T1000 (cell line): ENCODE results near the gene GYPC.

Source experiments
- DNase-seq: peaks from one replicate; lab custom pipeline; 2025; ENCODE audit warnings: mixed read lengths; lab: John Stamatoyannopoulos, UW

Gene GYPC

DNA sequence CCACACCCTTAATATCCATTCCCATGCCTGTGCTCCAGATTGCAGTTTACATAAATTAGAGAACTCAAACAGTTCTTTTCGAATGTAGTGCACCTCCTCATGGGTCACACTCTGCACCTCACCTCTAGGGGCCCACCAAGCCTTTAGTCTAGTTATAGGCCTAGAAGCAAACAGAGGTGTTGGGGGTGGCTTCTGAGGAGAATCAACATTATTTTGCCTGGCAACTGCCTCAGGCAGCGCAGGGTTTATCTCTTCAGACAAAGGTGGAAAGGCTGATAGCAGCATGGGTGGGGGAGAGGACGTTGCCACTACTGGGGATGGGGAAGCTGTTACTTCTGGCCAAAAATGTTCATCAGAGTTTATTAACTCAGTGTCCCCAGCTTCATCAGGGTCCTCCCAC, 5.0 kb upstream of the GYPC start:
- no peak for DNase-seq

DNA sequence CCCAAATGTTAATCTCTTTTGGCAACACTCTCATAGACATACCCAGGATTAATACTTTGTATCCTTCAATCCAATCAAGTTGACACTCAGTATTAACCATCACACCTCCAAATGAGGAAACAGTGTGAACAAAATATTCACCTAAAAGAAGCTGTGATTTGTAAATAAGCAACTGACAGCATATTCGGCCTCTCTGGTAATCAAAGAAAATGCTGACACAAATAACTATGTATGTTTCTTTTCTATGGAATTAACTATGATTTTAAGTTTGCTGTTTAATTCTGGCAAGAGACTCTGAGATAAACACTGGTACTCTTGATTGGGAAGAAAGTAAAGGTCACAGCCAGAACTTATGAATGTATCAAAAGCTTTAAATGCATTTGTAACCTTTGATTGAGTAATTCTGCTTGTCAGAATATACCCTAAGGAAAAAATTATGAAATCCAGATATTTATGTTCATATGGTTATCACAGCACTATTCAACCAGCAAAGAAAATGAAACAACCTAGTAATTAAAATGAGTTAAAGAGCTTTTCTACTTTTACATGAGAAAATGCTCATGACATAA, 3.6 kb upstream of the GYPC start:
- no peak for DNase-seq

DNA sequence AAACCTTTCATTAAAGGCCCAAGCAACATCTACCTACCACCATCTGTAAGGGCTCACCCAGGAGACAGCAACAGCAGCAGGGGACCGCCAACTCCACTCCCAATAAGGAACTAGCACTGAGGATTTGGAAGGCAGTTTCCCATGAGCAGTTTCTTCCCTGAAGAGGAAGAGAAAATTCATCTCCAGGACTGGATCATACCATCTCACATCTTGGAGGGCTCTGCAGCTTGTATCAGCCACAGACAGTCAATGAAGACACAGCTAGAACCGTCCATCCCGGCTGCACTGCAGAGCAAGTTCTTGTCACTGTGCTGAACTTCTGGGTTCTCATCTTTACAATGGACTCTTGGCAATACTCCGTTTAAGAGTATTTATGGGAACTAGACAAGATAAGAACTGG, 2.8 kb upstream of the GYPC start:
- no peak for DNase-seq

DNA sequence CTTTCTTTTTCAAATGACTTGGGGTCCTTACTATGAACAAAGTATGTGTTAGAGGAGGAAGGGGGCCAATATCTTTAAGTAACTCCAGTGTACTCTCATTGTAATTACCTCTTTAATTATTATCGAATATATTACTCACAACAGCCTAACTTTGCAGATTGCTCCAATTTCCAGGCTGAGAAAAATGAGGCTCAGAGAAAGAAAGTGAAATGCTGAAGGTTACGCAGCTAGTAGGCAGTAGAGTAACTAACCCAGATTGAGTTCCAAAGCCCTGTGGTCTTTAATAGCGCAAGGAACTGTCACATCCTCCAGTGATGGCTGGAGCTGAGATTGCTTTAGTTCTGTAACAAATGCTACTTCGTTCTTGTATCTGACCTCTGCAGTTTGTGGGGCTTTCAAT, 2.2 kb upstream of the GYPC start:
- no peak for DNase-seq

DNA sequence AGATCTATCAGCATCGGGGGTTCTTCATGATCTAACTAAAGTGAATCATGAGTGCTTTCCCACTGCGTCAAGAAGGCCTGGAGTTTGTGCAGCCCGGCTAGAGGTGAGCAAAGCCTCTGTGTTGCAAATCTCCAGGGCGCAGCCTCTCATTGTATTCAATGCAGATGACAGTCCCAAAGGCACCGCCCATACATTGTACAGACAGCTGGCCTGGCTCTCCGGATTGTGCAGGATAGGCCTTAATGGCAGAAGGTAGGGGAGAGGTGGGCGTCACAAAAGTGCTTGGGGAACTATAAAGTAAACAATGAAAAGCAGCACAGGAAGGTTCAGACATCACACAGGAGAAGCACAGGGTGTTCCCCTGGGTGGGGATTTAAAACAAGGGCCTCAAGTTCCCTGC, 907 bp upstream of the GYPC start:
- DNase-seq: no peak

DNA sequence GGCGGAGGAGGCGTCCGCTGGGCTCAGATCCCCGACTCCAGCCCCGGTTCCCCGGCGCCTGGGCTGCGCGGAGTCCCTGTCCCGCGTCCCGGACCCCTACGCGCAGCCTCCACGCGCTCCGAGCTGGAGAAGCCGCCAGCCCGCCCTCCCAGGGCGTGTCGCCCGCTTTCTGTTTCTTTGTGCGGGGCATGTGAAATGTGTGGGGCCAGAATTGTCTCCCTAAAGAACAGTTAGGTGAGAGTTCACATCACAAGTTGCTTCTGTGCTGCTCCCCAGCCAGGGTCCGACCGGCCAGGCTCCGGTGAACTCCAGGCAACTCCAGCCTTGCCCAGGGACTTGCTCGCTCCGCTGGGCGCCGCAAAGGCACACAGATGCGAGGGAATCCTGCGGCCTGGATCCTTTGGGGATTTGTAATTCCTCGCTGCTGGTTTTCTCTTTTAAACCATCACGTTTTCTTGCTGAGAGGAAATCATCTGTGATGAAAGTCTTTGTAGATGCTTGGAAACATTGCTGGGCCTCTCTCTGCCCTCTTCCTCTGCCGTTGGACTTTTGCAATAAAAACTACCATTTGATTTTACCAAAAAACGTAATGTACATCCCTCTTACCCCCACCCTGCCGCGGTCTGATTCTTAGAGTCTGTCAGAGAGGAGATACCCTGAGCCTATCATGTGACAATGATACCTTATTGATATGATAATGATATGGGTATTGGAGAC, 631 bp downstream of the GYPC start:
- DNase-seq: peak; percentile 14

DNA sequence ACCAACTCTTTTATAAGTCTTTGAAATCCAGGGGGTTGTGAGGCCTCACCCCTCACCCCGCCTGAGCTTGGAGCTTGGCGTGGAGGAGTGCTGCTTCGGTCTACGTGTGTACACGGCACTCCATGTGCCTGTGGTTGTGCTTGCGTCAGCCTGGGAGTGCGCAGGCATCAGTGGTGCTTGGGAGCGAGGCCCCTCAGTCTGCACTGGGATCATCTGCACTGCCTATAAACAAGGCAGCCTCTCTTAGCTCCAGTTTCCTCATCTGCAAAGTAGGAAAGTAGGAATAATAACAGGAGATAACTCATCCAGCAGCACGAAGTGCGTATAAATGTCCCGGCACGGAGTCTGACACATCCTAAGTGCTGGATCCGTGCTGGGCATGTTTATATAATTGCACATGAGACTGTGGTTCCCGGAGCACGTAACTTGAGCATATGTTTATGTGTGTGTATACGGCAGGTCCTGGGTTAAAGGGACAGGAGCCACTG, 1.2 kb downstream of the GYPC start:
- DNase-seq: peak; percentile 72

DNA sequence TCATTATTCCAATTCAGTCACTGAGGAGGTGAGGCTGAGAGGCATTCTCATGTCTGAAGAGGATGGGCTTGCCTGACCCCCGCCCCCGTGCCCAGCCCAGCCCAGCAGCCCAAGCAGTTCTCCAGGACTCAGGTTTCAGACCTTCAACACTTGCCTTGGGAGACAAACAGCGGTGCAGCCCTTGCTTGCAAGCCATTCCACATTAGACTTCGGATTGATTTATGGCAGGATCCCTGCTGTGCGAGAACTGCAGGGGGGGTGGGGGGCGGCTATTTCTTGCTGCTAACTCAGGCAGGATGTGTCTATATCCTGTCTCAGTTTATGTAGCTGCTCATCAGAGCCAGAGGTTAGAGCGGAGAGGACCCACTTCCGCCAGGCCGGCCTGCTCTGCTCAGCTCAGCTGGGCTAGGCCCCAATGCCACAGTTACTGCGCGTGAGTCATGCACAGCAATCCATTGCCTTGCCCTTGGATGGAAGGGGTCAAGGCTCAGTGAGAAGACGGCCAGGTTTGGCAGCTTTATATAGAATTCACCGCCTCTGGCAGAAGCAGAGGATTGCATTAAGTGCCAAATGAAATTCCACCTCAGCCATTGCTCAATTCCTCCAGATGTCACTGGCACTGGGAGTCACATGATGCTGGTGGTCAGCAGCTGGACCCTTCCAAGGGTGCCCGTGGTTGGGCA, 1.8 kb downstream of the GYPC start:
- DNase-seq: peak; percentile 73

DNA sequence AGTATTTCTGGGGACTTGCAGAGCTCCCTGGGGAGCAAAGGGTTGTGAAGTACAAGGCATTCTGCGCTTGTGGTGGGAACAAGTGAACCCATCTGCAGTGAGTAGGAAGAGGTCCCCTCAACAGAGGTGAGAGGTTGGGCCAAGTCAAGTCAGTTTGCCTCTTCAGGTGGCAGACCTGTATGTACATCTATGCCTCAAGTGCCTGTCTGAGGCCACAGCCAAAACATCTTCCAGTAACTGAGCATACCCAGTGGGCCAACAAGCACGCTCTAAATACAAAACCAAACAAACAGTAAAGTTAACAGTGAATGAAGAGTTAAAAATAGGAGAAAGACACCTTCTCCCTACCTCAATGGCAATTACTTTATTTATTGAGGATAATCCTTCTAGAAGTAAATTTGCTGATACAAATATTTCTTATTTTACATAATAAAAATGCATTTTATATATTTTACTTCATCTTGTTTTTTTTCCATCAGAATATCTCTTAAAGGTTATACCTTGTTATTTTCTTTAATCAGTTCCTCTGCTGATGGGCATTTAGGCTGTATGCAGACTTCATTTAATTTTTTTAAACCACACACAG, 2.5 kb downstream of the GYPC start:
- DNase-seq: no peak

DNA sequence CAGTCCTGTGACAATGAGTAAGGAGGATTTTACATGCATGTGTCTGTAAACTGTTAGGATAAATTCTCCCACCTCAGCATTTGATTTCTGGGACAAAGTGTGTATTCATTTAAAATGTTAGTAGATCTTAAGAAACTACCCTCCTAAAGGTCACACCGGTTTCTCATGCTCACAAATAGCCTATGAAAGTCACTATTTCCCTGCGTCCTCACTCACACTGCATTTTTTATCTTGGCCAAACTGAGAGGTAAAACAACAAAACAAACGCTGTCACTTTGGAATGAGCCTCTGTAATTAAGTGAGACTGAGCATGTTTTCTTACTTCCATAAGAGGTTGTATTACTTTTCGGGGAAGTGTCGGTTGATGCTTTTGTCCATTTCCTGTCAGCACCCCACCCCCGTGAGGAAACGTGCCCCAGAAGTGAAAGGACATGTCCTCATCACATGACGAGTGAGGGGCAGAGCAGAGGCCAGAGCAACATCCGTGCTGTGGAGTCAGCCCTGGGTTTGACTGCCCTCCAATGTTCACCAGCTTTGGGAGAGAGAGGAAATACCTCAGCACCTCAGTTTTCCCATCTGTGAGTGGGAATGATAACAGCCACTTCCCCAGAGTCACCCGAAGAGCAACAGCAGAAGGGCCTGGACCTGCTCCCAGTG, 3.1 kb downstream of the GYPC start:
- no peak for DNase-seq

DNA sequence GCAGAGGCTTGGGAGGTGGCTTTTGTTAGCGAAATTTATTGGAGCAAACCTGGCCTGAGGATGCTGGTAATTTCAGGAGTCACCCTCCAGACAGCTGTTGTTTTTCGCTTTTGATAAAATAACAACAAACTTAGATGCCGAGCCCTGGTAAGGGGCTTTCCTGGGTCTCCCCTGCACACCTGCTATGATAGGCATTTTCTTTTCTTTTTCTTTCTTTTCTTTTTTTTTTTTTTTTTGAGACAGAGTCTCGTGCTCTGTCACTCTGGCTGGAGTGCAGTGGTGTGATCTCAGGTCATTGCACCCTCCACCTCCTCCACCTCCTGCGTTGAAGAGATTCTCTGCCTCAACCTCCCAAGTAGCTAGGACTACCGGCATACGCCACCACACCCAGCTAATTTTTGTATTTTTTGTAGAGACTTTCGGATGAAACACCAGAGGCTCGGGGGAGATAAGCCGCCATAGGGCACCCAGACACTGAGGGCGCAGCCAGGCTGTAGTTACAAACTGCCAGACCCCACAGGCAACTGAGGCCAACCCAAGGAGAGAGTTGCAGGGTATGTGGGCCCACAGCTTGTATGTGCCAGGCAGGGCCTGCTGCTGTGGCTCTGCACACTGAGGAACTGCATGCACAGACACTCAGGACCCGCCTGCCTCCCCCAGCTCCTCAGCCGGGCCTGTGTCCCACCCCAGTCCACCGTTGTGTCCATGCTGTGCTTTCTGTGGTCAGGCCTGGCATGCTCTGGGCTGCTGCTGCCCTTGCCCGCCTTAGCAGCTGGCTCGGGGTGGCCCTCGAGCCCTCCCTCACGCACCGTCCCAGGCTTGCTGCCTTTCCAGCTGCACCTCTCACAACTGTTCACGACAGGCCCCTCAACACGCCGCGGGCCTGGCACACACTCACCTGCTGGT, 3.9 kb downstream of the GYPC start:
- DNase-seq: no peak

DNA sequence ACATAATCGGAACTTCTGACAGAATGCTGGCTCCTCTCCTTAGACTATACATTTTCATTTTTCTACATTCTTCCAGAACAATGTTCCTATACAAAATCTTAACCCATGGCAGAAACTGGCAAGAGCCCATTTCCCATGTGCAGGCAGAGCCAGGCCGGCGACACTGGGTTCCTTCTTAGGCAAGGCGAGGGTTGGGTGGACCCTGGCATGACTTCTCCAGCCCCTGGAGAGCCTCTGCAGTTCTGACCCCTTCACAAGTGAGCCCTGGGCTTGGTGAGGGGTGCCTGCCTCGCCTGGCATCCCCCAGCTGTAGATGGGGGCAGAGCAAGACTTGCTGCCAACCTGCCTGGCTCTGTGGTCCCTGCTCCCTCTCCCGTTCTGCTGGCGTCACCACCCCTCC, 5.0 kb downstream of the GYPC start:
- no peak for DNase-seq

DNA sequence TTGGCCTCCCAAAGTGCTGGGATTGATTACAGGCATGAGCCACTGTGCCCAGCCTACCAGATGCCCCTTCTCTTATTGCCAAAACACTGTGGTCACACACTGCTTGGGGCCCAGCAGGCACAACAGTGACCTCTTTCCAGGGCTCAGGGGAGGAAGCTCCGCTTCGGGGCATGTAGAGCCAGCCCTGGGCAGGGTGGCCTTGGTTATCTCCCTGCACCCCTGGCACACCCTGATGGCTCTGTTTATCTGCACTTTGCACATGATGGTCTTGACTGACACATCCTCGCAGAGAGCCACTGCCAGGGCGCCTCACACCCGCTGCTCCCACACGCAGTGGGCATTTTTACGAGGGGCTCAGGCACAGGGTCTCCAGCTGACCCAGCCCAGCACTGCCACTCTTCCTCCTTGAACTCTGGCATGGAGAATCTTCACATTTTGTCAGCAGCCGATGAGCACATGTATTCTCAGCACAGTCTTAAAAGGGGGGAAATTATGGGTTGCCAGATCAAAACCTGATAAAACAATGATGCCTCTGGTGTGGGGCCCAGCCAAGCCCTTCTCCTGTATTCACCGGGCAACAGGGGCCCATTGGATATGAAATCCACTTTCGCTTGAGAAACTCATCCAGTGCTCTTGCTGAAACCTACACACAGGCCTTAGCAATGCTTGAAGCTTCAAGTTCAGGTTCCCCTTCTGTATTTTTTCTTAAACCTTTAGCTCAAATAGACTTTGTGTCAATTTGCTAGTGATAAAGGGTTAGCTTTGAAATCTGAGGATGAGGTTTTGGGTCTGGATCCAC, 5.9 kb downstream of the GYPC start:
- no peak for DNase-seq

DNA sequence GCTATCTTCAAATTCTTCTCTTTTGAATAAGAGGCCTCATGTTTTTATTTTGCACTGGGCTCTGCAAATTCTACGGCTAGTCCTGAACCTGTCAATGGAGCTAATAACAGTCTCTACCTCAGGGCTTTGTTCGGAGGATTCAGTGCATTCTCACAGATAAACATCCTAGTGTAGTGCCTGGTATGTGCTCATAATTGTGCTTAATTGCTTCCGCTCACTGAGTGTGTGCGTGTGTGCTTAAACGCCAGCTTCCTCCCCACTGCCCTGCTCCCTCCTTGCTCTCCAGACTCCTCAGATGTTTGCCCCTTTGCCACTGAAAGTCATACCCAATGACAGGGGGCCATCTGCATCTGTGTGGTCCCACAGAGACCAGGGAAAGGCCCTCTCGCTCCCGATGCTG, 6.7 kb downstream of the GYPC start:
- DNase-seq: no peak

DNA sequence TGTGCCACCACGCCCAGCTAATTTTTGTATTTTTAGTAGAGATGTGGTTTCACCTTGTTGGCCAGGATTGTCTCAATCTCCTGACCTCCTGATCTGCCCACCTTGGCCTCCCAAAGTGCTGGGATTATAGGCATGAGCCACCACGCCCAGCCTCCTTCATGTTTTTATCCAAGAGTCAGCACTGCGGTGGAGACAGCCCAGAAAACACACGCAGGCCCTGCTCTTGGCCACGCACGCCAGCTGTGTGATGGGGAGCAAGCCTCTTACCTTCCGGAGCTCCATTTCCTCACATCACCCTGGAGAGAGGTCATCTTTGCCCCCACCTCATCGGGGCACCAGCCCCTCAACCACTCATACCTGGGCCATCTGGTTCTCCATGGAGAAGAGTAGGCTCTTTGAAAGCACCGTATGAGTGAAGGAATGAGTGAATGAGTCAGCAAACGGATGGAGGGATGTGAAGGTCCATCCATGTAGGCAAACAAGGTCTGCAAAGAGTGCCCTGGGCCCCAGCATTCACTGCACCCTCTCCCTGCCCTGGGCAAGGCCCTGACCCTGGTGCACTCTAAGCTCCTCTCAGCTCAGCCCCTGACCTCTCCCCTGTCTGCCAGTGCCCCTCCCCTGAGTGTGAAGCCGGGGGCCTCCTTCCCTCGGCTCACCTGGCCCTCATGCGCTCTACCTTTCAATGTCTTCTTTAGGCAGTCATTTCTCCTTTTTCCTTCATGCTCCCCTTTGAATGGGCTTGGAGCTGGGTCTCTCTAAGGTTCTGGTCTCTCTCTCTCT, 7.4 kb downstream of the GYPC start:
- no peak for DNase-seq

DNA sequence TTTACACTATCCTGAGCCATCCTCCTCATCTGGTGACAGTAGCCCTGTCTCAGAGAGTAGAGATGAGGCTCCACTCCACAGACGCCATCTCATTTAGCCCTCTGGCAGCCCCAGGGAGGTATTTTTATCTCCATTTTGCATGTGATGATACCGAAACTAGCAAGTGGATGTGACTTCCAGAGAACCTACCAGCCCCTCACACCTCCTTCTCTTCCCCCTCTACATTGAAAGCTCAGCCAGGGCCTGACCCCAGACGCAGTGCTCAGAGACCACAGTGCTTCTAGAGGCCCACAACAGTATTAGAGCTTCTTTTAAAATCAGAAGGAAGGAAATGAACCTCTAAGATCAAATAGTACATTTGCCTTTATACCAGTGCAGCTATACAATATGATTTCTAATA, 8.3 kb downstream of the GYPC start:
- DNase-seq: no peak

DNA sequence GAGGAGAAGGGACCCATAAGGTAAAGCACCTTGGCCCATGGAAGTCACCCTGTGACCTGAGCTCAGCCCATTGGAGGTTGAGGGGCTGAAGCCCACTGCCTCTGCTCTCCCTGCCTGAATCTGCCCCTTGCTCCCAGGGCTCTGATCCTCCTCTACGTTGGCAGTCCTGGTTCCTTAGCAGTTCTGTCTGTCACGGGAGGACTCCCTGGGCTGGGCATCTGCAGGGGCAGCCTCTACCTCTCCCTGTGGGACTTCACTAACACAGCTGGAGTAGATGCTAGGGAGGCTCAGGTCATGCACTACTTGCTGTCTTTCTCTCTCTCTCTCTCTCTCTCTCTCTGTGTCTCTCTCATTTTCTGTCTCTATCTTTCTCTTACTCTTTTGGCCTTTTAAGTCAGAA, 8.7 kb downstream of the GYPC start:
- DNase-seq: no peak

DNA sequence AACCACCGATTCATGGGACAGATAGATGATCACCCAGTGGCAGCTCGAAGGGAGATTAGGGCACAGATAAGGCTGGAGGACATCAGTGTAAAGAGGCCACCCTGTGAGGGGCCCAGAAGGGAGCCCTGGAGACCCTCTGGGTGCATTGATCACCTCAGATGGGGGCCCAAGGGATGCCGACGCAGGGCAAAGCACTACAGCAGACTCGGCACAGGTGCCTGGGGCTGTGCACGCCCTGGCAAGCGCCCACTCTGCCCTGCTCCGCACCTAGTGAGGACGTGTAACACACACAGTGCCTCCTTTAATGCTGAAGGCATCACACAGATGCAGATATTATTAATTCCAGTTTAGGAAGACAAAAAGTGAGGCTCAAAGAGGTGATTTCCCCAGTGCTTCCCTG, 9.5 kb downstream of the GYPC start:
- no peak for DNase-seq

DNA sequence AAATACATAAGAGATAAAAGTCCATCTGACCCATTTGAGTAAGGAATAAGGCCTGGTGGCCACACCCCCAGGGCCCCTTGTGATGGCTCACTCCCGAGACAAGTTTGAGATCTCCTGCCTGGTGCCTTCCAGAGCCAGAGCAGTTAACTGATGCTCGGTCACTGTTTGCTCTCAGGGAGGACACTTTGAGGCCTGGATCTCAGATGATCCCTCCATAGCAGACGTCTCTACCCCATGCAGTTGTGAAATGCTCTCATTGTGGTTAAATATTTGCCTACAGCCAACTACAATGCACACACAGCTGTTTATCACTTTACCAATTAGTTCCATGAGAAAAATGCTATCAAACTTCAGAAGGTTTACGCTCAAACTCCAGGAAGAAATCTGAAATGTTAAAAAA, 12.3 kb downstream of the GYPC start:
- no peak for DNase-seq

DNA sequence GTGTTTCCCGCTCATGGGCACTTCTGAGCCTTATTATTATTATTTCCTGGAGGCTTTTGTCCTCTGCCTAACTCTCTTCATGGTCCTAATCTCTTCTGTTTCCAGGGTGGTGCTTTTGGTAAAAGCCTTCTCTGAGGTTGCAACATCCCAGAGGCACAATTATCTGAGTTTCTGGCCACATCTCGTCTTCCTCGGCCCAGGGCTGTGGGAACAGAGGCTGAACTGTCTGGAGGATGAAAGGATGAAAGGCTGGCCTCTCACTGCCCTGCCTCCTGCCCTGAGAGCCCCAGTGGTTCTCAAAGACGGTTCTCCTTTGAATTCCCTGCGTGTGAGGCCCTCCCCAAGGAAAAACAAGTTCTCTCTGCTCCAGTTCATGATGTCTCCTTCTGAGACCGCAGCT, 13.8 kb downstream of the GYPC start:
- no peak for DNase-seq
